Iris pigment epithelial cell (primary cell): ENCODE measurements around the gene CABLES2.

Experiments
- DNase-seq: peaks from one replicate; pipeline ENCODE4 v3.0.0-alpha.2; 2011; ENCODE audit warnings: low read depth

CABLES2 gene

GRCh38 chr20:62407221-62407992 is at the start of gene CABLES2:
TSS of gene CABLES2 (minus strand) at chr20:62407285. CDS start at chr20:62407276, 9 bp downstream.
- peak; percentile 95 for DNase-seq

DNA sequence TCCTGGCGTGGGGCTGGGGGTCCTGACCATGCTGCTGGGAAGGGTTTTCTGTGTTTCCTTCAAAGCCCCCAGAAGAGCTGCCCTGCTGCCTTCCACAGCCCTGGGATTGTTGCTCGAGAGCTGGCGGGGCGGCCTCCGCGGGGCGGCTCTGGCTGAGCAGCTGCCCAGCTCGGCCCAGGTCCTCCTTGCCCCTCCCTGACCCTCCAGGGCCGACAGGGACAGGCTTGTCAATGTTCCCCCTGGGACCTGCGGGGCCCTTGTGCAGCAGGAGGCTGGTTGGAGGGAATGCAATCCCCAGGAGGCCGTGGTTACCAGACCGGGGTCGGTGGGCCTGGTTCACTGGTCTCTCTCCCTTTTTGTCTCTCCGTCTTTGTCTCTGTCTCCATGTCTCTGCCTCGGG is 48.8 kb upstream of the CABLES2 start:
- no peak for DNase-seq

GRCh38 chr20:62454904-62455636 is 48.0 kb upstream of the CABLES2 start:
- DNase-seq: no peak

GRCh38 chr20:62453186-62453808 is 46.2 kb upstream of the CABLES2 start:
- DNase-seq: no peak

DNA sequence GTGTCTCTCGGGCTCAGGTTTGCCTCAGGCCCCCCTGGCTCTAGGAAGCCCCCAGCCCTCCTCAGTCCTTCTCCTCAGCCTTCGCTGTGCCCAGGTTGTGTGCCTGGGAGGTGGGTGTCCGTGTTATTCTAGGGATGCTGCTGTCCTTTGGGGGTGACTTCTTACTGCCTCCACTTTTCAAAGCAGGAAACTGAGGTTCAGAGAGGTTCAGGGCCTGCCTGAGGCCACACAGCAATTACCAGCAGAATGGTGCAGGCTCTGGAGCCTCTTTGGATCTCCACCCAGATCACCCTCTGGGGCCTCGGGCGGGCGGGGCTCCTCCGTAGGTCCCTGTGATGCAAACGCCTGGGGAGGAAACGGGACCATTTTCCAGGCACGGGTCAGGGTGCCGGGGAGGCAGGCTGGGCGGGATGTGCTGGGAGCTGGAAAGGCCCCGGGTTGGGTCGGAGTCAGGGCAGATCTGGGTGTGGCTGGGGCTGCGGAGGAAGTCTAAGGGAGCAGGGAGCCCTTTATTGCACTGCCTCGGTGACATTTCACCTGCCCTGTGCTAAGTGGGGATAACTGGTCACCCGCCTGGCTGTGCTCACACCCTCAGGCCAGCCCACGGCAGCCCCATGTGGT is 45.5 kb upstream of the CABLES2 start:
- no peak for DNase-seq

DNA sequence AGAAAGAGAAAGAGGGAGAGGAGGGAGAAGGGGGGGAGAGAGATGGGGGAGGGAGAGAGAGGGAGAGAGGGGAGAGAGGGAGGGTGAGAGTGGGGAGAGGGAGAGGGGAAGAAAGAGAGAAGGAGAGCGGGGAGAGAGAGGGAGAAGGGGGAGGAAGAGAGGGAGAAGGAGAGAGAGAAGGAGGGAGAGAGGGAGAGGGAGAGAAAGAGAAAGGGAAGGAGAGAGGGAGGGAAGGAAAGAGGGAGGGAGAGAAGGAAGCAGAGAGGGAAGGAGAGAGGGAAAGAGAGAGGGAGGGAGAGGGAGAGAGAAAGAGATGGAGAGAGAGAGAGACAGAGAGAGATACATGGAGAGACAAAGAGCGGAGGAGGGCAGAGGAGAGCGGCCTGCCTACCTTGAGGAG is 44.9 kb upstream of the CABLES2 start:
- no peak for DNase-seq

GRCh38 chr20:62451156-62451767 is 44.2 kb upstream of the CABLES2 start:
- DNase-seq: no peak

DNA sequence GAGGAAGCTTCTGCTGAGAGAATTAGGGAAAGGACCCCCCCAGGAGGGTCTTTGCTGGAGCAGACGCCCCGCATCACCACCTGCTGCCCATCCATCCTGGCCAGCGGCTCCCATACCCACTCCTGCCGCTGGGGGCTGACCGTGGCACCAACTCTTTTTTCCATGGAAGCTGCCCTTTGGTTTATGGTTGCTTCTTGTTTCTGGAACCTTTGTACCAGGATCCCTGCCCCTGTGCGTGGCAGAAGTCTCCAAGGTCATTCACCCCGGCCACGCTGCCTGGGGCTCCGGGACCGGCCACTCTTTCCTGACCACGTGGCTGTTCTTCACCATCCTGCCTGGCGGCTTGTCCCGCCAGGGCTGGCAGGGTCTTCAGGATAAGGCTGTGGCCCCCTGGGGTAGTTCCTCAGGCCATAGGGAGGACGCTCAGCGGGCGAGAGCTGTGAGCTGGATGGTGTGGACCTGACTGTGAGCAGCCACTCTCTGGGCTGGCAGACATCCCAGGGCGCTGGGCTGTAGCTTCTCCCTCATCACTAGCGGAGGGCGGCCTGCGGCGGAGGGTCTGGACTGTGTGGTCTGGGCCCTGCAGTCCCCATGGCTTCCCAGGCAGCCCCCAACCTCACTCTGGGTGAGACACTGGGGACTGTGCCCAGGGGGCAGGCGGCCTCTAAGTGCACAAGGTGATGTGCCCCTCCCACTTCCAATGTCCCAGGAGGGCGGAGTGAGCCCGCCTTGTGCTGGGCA is 43.0 kb upstream of the CABLES2 start:
- DNase-seq: no peak

- no peak for DNase-seq
These were observed 41.7 kb upstream of the CABLES2 start for GRCh38 chr20:62448788-62449187.

- no peak for DNase-seq
These were observed 41.0 kb upstream of the CABLES2 start for GRCh38 chr20:62448038-62448437.

GRCh38 chr20:62446888-62447869 is 40.1 kb upstream of the CABLES2 start:
- DNase-seq: no peak

DNA sequence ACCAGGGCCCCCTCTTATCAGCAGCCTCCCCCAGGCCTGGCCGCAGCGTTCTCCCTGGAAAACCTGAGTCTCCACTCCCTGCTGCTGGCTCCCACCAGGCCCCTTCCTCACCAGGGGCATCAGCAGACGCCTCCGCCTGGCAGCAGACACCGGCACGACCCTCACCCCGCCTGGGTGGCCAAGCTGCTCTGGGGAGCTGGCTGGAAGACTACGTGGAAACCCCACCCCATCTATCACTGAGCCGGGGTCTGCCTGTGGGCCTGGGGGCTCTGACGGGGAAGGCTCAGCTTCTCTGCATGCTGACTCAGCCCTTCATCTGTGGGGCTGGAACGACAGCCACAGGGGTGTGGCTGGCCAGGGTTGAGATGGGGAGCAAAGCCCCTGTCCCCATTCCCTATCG is 39.4 kb upstream of the CABLES2 start:
- no peak for DNase-seq

- DNase-seq: no peak
These were observed 38.7 kb upstream of the CABLES2 start for GRCh38 chr20:62445553-62446340.

DNA sequence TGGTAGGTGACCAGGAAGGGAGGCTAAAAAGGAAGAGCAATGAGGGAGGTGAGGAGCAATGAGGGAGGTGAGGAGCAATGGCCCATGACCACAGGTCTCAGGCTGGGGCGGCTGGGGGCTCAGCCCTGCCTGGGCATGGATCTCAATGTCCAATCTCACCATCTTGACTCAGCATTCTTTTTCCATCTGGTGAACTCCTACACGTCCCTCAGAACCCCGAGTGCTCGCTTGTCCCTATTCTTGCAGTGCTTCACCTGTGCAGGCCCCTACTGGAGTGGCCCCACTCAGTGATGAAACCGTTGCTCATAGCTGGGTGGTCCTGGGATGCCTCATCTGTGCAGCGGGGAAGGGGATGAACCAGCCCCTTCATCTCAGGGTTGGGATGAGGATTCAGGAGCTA is 37.2 kb upstream of the CABLES2 start:
- DNase-seq: no peak

DNA sequence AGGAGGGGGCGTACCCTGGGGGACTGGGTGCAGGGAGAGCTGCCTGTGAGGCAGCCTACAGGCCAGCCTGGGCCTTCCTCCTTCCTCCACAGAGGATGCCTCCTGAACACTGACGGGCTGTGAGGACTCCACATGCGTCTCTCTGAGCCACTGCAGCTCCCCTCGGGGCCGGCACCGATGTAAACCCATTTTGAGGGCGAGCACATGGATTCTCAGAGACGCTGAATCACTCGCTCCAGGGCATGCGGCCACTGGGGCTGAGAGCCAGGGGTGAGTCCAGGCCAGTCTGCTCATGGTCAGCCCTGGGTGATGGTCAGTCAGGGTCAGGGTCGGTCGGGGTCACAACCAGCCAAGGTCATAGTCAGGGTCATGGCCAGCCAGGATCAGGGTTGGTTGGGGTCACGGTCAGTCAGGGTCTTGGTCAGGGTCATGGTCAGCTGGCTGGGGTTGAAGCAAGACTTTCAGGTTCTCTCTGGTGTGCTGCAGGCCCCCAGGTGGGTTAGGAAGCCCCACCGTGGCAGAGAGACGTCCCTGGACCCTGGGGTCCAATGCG is 35.0 kb upstream of the CABLES2 start:
- DNase-seq: no peak

DNA sequence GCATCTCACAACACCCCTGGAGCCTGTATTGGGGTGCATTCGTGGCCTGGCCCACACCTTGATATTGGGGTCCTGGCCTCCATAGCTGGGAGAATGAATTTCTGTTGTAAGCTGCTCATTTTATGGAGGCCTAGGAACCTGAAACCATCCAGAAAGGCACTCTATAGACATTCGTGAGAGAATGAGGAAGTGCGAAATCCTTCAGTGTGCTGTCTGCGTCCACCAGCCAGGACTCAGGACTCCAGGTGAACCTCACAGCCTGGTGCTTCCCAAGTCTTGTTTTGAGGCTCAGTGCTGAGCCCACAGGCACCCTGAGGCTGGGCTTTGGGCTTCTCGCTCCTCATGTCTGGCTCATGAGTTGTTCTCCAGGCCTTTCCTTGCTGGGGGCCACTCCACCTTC is 32.1 kb upstream of the CABLES2 start:
- DNase-seq: no peak

GRCh38 chr20:62437927-62438326 is 30.8 kb upstream of the CABLES2 start:
- no peak for DNase-seq

DNA sequence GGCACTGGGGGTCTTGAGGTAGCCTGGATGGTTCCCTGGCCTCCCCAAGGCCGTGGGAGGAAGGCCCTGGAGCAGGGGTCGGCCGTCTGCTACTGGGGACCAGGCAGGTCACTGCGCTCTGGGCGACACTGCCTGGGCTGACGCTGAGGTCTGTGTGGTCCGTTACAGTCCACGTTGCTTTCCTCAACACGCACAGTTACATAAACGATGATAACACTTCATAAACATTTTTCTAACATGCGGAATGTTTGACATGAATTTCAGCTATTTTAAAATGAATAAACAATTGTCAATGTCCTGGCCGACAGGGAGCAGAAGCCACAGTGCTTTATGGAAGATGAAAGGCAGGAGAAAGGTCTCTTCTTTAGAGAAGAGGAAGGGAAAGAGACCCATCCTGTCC is 30.4 kb upstream of the CABLES2 start:
- peak; percentile 15 for DNase-seq

DNA sequence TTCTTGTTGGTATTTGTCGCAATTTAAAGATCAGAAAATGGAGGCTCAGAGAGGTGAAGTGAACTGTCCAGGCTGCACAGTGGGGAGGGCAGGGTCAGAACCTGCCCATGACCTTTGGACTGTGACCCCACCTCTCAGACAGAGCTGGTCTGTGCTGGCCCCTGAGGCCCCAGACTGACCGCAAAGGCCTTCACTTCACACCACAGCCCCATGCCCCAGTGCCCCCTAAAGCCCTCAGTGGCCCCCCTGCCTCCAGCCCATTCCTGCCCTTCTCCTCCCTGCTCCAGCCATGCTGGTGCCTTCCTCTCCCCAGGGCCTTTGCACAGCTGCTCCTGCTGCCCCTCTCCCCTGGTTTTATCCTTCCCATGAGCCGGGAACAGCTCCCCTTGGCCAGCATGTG is 29.6 kb upstream of the CABLES2 start:
- no peak for DNase-seq
